NCI-H748 treated with DMSO at 0.1 percent for 48 hours (cell line): Measurements from ENCODE around the gene RCVRN.

Experiments used
- DNase-seq: peaks from one replicate; lab custom pipeline; 2025; lab: John Stamatoyannopoulos, UW

The RCVRN gene

DNA sequence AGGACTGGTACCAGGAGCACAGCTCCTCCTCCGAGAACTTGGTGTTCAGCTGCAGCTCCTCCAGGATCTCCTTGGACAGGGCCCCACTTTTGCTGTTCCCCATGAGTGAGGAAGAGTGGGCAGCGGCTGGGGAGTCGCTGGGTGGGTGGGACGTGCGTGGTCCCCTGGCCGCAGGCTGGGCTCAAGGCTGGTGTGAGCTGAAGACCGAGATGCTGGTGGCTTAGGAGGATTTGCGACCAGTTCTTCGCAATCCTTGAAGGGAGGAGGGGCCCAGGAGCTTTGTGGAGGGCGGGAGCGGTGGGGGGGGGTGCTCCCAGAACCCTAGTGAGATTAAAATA is at the start of gene RCVRN:
Gene RCVRN, minus strand, starts transcription at position 194 of the 338 bp plus-strand sequence. Its CDS starts 91 bp downstream, at position 103.
- DNase-seq: no peak

DNA sequence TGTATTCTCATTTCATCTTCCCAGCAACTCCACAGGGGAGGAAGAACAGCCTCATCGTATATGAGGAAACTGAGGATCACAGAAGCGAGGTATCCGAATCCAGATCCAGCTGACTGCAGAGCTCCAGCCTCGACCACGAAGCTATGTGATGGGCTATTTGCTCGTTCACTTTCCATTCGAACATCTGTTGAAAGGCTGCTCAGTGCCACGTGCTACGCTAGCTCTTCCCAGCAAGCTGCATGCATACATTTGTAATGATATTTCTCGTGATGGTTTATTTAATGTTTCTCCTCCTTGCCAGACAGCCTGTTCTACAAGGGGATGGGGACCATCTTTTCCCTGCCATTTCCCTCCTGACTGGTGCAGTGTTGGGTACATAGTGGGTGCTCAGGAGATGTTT is 48.4 kb upstream of the RCVRN start:
- no peak for DNase-seq

DNA sequence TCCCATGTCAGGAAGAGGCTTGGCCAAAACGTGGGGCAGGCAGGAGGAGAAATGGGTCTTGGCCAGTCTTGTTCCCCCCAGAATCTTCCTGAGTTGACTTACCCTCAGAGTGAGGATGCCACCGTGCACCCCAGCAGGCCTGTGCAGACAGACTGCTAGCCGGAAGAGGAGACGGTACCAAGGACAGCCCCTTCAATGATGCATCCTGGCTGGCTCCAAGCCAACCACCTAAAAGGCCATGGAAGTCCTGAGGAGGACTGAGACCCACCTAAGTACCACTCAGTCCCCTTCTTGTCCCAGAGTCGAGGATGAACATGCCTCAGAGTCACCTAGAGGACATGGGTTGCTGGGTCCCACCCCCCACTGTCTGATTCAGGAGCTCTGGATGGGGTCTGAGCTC is 46.7 kb upstream of the RCVRN start:
- no peak for DNase-seq

DNA sequence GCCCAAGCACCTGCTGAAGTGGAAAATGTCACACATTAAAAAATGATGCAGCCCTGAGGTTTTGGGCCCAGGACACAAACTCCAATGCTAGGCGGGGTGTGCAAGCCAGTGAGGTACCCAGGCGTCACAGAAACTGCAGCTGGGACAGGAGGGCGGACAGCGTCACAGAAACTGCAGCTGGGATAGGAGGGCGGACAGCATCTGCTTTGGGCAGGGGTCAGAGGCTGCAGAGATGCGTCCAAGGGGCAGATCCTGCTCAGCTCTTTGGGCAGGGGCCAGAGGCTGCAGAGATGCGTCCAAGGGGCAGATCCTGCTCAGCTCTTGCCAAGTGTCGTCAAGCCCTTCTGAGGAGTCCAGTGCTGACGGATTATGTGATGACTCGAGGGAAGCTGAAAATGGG is 43.9 kb upstream of the RCVRN start:
- no peak for DNase-seq

DNA sequence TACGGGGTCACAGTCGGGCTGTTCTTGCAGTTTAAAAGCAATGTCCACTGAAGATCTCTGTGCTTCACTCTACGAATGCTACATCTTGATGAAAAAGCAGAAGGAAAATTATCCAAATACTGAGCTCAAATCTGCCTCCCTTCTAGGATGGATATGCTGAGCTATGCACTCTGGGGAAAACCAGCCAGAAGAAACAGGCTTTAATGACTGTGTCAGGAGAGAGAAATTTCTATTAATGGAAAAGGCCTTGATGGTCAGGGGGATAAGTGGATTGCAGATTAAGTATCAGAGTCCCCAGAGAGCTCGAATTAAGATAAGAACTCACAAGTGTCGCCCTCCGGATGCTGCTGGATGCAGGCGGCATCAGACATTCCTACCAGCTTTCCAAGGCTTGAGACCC is 39.6 kb upstream of the RCVRN start:
- DNase-seq: no peak

DNA sequence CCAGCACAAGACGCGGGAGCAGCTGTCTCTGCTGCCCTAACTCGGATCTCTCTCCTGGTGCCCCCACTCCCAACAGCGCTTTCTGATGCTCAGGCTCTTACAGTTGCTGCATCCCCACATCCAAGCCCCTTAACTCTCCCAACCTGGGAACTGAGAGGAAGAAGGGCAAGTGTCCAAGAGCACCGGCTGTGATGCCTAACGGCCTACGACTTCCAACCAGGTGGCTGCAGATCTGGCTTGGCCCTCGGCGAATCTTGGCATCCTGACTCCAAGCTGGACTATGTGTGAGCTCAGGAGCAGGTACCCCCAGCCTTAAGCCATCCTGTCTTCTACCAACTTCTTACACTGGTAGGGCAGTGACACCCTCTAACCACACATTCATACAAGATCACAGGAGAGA is 38.3 kb upstream of the RCVRN start:
- no peak for DNase-seq

DNA sequence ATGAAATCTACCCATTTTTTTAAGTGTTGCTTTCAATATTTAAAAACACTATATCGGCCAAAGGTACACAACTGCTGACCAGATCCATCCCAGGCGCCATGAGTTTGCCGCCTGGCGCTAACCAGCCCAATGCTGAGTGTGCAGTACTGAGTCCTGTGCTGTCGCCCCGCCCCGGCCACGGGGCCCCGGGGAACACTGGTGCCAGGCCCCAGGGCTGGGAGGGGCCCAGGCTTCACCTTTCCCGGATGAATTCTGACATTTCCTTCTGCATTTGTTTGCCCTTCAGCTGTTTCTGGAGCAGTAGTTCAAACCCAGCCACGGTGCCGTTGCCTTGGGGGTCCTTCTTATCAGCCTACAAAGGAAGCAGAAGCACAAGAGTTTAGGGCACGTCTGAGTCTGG is 37.8 kb upstream of the RCVRN start:
- no peak for DNase-seq

DNA sequence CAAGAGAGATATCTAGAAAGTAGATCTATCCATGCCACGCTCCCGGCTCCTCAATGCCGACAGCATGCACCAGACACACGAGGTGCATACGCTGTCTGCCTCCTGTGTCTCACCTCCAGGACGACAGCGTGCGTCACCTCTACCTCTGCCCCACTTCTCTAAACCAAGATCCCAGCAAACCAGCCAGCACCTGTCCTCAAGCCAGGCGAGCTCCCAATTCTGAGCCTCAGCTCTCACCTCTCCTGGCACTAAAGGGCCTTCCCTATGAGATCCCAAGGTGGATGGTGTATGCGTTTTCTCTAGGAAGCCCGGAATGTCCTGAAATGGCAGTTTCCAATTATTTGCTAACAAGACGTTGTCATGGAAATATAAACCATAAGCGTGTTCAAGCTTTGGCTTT is 36.2 kb upstream of the RCVRN start:
- no peak for DNase-seq

DNA sequence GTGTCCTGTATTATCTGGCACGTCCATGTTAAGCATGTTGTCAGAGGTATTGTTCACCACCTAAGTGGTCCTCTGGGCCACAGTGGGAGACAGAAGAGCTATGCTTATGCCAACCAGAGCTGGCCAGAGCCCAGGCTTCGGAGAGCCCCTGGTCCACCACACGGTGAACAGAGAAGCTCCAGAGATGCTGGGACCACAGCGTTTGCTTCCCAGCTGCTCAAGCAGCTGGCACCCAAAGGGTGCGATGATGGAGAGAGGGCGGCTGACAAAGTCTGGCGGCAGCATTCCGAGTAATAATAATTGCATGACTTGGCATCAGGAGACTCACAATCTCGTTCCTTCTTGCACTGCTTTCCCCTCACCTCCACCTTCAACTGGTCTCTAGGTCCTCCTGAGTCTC is 35.8 kb upstream of the RCVRN start:
- DNase-seq: no peak

DNA sequence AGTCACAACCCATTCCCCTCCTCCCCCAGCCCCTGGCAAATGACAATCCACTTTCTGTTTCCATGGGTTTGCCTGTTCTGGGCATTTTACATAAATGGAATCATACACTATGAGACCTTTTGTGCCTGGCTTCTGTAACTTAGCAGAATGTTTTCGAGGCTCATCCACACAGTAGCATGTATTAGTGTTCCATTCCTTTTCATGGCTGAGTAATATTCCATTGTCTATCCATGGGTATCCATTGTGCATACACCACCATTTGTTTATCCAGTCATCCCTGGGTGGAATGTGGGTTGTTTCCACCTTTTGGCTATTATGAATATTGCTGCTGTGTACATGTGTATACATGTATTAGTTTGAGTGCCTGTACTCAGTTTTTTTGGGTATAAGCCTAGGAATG is 33.7 kb upstream of the RCVRN start:
- DNase-seq: no peak

DNA sequence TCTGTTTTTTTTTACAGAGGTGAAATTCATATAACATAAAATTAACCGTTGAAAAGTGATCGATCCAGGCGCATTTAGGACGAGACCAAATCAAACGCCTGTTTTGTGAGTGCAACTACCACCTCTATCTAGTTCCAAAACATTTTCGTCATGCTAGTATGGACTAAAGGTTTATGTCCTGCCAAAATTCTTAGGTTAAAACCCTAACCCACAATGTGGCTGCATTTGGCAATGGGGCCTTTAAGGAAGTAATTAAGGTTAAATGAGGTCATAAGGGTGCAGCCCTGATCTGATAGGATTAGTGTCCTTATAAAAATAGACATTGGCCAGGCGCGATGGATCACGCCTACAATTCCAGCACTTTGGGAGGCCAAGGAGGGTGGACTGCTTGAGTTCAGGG is 32.8 kb upstream of the RCVRN start:
- DNase-seq: no peak

DNA sequence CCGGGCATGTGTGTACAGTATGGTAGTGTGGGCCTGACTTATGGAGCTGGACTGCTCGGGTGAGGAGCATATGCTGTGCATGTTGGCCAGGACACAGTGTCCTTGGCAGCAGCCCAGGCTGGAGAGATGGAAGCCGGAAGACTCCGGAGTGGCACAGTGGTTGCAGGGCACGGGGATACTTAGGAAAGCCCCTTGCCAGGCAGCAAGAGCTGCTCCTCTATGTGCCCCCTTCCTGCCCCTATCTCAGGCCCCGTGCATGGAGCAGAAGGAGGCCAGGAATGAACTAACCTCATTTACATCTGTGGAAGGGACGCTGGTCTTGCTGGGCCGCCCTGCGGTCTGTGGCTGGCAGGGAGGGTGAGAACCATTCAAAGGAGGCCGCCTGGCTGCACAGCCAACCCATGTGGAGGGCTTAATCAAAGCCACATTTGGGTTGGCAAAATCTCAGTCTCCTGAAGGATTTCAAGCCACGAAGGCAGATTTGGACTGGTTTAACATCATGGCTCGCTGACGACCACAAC is 32.2 kb upstream of the RCVRN start:
- no peak for DNase-seq

DNA sequence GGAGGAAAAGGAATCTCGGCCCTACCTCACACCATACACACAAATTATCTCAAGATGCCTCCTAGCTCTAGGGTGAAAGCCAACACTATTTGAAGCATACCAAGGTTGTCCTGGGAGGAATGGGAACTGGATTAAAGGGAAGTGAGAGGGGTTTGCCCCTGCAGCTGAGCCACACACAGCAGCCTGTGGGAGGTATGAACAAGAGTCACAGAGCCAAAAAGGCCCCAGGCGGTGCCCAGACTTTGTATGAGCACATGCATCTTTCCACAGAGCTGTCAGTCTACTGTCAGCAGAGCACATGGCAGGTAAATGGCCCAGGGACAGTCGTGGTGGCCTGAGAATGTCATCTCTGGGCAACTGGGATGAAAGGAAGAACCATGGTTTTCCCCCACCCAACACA is 31.0 kb upstream of the RCVRN start:
- DNase-seq: no peak

DNA sequence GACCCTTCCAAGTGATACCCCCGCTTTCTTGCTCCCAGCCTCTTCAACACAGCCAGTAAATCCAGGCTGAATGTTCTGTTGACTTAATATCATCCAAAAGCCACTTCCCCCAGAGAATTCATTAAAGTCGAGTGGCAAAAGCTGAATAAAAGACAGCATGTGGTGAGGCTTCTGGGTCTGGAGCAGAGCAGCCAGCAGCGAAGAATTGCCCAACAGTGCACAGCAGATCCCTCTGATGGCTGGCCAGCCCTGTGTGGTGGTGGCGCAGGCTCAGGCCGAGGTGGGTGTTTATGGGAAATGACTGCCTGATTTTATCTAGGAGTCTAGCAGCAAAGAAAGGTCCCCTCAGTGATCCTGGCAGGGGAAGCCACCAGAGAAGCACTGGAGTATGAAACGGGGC is 30.3 kb upstream of the RCVRN start:
- no peak for DNase-seq

DNA sequence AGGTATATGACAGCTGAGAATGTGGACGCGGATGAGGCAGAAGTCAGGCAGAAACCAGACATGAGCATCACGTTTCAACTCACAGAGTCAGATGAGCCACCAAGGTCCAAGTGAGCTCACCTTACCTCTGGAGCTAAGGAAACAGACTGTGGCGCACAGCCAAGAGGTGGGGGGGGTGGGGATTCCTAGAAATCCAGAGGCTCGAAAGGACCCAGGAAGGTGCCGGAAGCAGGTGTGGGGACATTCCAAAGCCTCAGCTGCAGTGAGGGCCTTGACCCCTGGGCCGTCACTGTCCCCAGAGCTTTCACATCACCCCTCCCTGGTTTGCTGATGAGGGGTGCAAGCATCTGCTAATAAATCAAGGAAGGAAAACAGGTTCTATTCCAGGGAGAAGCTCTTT is 29.3 kb upstream of the RCVRN start:
- no peak for DNase-seq

DNA sequence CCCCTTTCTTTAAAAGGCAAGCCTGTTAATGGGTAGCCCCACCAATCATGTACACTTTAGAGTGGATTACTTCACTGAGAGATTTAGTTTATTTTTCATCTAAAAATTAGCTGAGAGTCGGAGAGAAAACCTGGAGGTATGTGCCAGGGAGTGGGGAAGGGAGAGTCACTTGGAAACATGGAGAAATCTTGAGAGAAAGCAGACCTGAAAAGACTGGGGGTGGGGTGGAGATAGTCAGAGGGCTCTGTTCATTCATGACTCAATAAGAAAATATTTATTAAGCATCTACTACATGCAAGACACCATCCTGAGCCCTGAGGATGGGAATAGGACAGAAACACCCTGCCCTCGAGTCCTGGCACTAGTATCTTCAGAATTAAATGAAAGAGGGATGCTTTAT is 27.4 kb upstream of the RCVRN start:
- DNase-seq: no peak

DNA sequence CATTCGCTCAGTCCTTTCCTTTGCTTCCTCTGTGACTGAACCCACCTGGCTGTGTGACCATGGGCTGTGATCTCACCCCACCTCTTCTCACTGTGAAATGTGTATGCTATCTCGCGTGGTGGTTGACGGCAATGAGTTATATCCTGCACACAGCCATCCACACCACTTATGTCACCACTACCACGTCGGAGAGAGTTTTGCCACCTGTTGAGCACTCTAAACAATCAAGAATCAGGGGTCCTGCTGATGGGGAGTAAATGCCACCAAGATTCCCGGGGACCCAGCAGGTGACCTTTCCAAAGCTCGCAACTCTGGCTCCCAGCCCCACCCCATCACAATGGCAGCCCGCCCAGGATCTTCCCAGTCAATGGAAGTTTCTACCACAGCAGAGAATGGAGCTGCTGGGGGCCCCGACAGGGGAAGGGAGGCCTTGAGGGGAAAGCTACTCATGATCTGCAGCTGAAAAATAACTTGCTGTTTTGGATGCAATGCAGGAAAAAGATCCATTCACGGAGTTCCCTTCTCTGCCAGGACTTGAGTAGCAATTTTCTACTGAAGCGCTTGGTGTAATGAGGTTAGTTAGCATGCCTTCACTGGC is 26.2 kb upstream of the RCVRN start:
- DNase-seq: no peak

DNA sequence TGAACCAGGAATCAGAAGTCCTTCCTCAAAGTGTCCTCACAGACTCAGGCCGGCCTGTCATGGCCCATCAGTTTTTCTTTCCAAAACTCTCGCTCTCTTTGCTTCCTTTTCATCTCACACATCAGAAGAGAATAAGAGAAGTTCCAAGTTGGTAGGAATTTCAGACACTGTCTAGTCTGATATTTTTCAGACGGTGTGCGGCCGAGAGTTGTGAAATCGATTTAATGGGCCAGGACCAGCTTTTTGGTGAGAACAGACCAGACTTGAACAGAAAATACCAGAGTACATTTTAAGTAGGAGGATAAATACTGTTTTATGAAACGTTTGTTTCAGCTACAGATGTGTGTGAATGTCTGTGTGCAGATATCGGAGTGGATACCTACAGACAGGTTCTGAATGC is 24.8 kb upstream of the RCVRN start:
- no peak for DNase-seq

DNA sequence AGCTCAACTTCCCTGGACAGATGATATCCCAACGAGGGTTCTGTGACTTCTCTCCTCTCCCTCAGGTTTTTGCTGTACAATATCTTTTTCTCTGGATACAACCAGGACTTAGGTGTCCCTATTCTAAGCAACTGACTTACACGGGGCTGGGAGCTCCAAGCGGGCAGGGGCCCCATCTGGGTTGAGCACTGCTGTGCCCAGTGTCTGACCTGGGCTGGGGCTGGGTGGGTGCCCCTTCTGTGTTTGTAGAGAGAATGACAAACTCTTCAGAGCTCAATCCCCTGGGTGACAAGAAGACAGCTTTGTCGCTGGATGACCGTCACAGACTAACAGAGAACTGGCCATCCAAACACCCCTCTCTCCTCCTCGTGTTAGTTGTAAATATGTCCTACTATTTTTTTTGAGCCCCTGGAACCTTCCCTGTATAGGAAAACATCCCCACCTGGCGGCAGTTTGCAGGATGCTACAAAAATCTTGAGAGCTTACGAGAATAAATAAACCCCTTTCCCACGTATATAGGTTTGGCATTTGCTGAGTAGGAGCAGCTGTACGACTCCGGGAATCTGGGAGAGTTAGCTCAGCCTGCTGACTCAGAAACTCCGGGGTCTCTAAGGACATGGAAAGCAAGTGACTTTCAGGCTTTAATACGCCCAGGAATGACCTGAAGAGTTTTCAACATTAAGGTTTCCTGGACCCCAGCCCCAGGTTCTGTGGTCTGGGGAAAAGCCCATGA is 23.7 kb upstream of the RCVRN start:
- DNase-seq: no peak

DNA sequence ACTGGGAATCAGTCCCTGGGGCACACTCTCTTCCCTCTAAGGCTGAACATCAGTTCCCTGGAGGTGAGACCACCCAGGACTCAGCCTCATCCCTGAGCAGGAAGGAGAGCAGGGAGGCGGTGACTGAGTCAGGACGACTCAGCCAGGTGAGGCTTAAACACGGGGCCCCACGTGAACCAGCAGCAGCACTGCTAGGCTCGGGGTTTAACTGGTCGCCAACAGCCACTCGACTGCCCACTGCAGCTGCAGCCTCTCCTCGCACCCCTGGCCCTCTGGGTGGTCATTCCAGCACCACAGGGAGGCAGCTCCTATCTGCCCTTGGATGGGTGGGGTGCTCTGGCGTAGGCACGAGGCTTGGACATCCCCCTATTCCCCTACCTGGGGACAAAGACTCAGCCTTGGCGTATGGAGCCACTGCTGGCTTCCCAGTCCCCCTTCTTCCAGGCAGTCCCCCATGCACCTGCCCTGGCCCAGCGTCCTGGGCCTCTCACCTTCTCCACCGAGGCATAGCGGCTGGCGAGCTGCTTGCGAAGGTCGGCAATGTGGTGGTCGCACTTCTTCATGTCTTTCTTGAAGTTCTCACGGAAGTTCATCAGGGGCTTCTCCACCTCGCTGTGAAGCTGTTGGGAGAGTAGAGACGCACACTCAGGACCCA is 21.2 kb upstream of the RCVRN start:
- no peak for DNase-seq

DNA sequence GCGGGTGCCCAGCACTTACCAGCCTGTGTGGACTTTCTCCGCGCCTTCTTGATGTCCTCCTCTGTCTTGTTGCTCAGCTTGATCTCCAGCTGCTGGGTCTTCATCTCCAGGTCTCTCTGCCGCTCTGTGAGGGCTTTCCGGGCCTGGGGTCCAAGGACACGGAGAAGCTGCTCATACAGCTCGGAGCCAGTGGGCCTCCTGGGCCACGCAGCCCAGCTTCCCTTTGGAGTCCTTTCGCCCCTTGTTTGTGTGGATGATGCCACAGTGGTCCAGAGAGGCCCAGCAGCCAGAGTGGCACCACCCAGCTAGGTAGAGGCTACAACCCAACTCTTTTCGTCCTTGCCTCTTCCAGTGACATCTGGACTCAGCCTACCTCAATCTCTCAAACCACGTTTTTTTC is 20.4 kb upstream of the RCVRN start:
- DNase-seq: no peak

DNA sequence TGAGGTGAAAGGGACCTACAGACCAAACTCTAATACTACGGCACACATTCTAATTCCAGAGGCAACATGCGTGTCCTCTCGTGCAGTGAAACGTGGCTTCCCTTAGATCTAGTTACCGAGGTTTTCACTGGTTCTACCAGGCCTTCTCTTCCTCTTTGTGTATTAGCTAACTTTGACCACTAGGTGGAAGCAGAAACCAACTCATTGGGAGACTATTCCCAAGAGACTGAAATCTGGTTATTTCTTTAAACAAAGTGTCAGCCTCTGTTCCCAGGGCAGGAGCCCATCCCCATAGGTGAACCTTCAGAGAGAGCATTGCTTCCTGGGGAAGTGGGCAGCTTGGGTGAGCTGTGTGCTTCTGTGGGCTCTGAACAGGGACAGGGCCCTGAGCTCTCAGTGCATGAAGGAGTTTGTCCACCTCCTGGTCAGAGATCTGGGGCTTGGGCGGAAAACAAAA is 19.7 kb upstream of the RCVRN start:
- peak; percentile 56 for DNase-seq
